Stimulated activated naive CD4-positive, alpha-beta T cell (primary cell): Measurements from ENCODE around the gene SHISA5.
"Not testable (repeated sequence)": the region's sequence is repeated elsewhere in the genome, so short reads cannot be mapped to it uniquely, and the experiment has no call there.

Experiments
- DNase-seq, 6 experiments: peaks; one replicate each; lab custom pipeline; 2025; lab: John Stamatoyannopoulos, UW

SHISA5 gene

GRCh38 chr3:48477959-48478520 is 25.9 kb downstream of the SHISA5 start:
- peak in 1 of 6 experiments; percentile 19 for DNase-seq

- no peak for DNase-seq
These were observed 27.4 kb downstream of the SHISA5 start for GRCh38 chr3:48476426-48477053.

- no peak for DNase-seq
These were observed 28.8 kb downstream of the SHISA5 start for GRCh38 chr3:48475188-48475587.

- DNase-seq: no peak
These were observed 29.4 kb downstream of the SHISA5 start for GRCh38 chr3:48474619-48475018.

GRCh38 chr3:48474031-48474430 is 29.9 kb downstream of the SHISA5 start:
- DNase-seq: not testable (repeated sequence)

GRCh38 chr3:48473617-48473952 is 30.4 kb downstream of the SHISA5 start:
- no peak for DNase-seq

- DNase-seq: peak; percentile 85 to 97 (median 94)
These were observed 30.9 kb downstream of the SHISA5 start for GRCh38 chr3:48472923-48473616.

GRCh38 chr3:48472673-48472922 is 31.4 kb downstream of the SHISA5 start:
- DNase-seq: no peak

- no peak for DNase-seq
These were observed 33.7 kb downstream of the SHISA5 start for GRCh38 chr3:48470286-48470685.

GRCh38 chr3:48469046-48469915 is 34.7 kb downstream of the SHISA5 start:
- DNase-seq: no peak

- DNase-seq: no peak
These were observed 35.6 kb downstream of the SHISA5 start for GRCh38 chr3:48468329-48468731.

GRCh38 chr3:48467473-48468267 is 36.3 kb downstream of the SHISA5 start:
- no peak for DNase-seq

GRCh38 chr3:48467110-48467454 is 36.9 kb downstream of the SHISA5 start:
- no peak for DNase-seq

GRCh38 chr3:48466386-48467109 is 37.4 kb downstream of the SHISA5 start:
- DNase-seq: peak in 2 of 6 experiments; percentile 14 to 20

- peak; percentile 56 to 75 (median 63) for DNase-seq
These were observed 38.2 kb downstream of the SHISA5 start for GRCh38 chr3:48465531-48466378.

GRCh38 chr3:48465237-48465530 is 38.8 kb downstream of the SHISA5 start:
- DNase-seq: no peak

- no peak for DNase-seq
These were observed 39.2 kb downstream of the SHISA5 start for GRCh38 chr3:48464713-48465221.

GRCh38 chr3:48463703-48464102 is 40.3 kb downstream of the SHISA5 start:
- no peak for DNase-seq

- not testable (repeated sequence) for DNase-seq
These were observed 42.2 kb downstream of the SHISA5 start for GRCh38 chr3:48461767-48462166.

- no peak for DNase-seq
These were observed 43.5 kb downstream of the SHISA5 start for GRCh38 chr3:48460517-48460902.
